ENCODE measurements around the gene TMEM30A. TPM values are rescaled to one million over a fixed set of nuclear protein-coding genes. Genes with fewer than 3 reads are reported as not detected.

The TMEM30A gene
- total RNA-seq, 3 donors from 2014 or later = 79.6 to 84.2 (median 79.7) TPM

DNA sequence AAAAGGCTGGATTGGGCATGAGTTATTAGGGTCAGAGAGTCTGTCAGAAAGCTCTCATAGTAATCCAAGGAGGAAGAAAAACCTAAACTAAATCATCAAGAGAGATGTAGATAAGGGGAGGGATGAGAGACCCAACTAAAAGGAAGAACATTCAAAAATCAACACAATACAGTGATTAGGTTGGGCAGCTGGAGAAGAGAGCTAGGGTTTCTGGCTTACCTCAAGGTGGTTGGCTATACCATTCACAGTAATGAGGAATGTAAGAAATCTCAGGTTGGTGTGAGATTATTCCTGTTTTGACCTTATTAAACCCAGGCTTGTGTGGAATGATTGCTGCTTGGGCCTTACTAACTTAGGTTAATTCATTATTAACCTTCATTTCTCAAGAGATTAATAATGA lies 34.8 kb downstream of the TMEM30A start:
- H3K27ac ChIP-seq = no peak overlapping the region
- H3K4me1 ChIP-seq = no peaks in the 10 kb centered on the region
- H3K27me3 ChIP-seq = no peaks in the 10 kb centered on the region
- H3K9me3 ChIP-seq = no peaks in the 10 kb centered on the region
- TF ChIP-seq, protein P1, sequence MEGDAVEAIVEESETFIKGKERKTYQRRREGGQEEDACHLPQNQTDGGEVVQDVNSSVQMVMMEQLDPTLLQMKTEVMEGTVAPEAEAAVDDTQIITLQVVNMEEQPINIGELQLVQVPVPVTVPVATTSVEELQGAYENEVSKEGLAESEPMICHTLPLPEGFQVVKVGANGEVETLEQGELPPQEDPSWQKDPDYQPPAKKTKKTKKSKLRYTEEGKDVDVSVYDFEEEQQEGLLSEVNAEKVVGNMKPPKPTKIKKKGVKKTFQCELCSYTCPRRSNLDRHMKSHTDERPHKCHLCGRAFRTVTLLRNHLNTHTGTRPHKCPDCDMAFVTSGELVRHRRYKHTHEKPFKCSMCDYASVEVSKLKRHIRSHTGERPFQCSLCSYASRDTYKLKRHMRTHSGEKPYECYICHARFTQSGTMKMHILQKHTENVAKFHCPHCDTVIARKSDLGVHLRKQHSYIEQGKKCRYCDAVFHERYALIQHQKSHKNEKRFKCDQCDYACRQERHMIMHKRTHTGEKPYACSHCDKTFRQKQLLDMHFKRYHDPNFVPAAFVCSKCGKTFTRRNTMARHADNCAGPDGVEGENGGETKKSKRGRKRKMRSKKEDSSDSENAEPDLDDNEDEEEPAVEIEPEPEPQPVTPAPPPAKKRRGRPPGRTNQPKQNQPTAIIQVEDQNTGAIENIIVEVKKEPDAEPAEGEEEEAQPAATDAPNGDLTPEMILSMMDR (IDR thresholded peaks at IDR 0.05) = no peak
- TF ChIP-seq POLR2A (IDR thresholded peaks at IDR 0.05) = no peak
- TF ChIP-seq POLR2AphosphoS5 (IDR thresholded peaks at IDR 0.05) = no peak
- H3K4me3 ChIP-seq = no peak overlapping the region
- DNase-seq (ENCODE audit: low spot score in 2 of 2) = no peak
- no peaks in the 10 kb centered on the region for H3K36me3 ChIP-seq
- intact Hi-C loops (cut with DNase I; ENCODE audit: low total_unique reads) = no loop called here

DNA sequence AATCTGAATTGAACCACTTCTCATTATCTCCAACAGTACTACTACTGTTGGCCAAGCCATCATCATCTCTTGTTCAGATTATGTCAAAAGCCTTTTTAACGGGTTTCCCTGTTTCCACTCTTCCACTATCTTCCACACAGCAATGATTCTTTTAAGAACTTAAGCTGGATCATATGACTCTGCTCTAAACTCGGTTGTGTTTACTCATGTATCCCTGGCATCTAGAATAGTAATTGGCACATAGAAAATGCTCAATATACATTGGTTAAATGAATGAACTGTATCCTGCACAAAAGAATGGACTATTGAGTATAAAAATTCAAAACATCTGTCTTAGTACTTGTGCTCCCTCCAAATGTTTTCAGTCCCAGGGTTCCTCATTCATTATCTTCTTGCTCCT lies 38.2 kb downstream of the TMEM30A start:
- TF ChIP-seq POLR2A (IDR thresholded peaks at IDR 0.05) = no peak
- TF ChIP-seq, protein P1 (IDR thresholded peaks at IDR 0.05) = no peak
- no peak for TF ChIP-seq POLR2AphosphoS5 (IDR thresholded peaks at IDR 0.05)
- intact Hi-C loops (cut with DNase I; ENCODE audit: low total_unique reads) = no loop called here
- no peaks in the 10 kb centered on the region for H3K27me3 ChIP-seq
- H3K4me3 ChIP-seq = no peak overlapping the region
- no peaks in the 10 kb centered on the region for H3K9me3 ChIP-seq
- H3K4me1 ChIP-seq = no peaks in the 10 kb centered on the region
- no peak for DNase-seq (ENCODE audit: low spot score in 2 of 2)
- H3K27ac ChIP-seq = no peak overlapping the region
- H3K36me3 ChIP-seq = no peaks in the 10 kb centered on the region

DNA sequence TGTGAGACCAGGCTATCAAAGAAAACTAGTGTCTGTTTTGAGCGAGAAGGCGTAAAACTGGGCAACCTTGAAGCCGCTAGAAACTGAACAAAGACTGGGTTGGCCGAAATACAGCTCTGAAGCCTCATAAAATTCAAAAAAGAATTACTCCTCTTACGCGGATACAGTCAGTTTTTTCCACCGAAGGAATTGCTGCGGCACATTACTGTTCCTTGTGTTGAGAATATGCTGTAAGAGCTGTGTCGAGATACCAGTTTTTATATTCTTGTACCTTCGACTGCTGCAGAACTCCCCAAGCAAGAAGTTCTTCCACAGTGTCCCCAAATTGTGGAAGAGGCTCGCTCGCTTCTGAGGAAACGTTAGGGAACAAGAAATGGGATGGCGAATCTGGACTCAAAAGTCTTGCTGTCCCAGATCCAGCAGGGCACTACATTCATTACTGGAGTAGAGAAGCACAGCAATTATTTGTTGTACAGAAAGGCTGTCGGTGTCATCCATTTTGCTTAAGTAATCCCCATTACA lies 40.5 kb downstream of the TMEM30A start:
- no peak for DNase-seq (ENCODE audit: low spot score in 2 of 2)
- intact Hi-C loops (cut with DNase I; ENCODE audit: low total_unique reads) = no loop called here
- H3K4me1 ChIP-seq = no peaks in the 10 kb centered on the region
- H3K9me3 ChIP-seq = no peaks in the 10 kb centered on the region
- peak overlapping the region; percentile 72 to 89 (median 83) for H3K4me3 ChIP-seq
- peak overlapping the region; percentile 95 to 96 for H3K27ac ChIP-seq
- TF ChIP-seq POLR2A (IDR thresholded peaks at IDR 0.05) (no peak), POLR2AphosphoS5 (IDR thresholded peaks at IDR 0.05) (no peak)
- TF ChIP-seq, protein P1 (IDR thresholded peaks at IDR 0.05) = no peak
- no peaks in the 10 kb centered on the region for H3K27me3 ChIP-seq
- peaks cover 3% of the 10 kb centered on the region for H3K36me3 ChIP-seq

DNA sequence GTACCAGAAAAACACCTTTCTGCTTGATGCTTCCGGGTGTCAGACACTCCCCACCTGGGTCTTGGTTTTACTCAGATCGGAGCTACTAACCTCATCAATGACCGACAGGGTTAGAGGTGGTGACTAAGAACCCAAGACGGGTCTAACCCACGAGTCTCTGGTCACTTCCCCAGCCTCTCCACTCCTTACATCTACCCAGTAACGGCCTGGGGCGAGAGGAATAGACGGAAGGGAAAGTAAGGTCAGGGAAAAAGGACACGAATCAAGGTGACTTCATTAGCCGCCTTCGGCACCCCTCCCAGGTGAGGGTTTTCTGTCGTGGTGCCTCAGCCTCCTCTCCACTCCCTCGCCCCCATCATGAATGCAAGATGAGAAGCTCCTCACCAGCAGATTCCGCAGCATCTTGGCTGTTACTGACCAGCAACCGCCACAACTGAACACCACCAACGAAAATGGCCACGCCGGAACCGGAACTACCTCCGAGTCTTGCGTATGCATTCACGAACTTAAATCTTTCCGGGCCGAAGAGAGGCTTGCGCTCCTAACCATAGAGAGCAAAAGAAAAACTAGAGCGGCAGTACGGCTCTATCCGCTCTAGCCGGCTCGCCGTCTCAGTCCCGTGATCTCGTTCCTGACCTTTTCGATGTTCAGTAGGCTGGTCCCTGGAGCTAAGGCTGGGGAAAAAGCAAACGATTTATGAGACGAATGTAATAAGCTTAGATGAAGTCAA lies 41.1 kb downstream of the TMEM30A start, which contains the start of gene COX7A2:
TSS of gene COX7A2 (minus strand) at position 469 of the 730 bp plus-strand sequence. CDS start at position 402, 67 bp downstream.
- intact Hi-C loops (cut with DNase I; ENCODE audit: low total_unique reads) = no loop called here
- Histone ChIP-seq H3K27me3 (no peaks in the 10 kb centered on the region), H3K27ac (peak within 1 kb of the TSS; percentile 95 to 96), H3K9me3 (no peaks in the 10 kb centered on the region), H3K4me3 (peak within 1 kb of the TSS; percentile 72 to 89 (median 83)), H3K36me3 (peaks cover 3% of the 10 kb centered on the region), H3K4me1 (no peaks in the 10 kb centered on the region)
- peak; percentile 89 to 90 for DNase-seq (ENCODE audit: low spot score in 2 of 2)
- TF ChIP-seq POLR2AphosphoS5 (IDR thresholded peaks at IDR 0.05) = peak; percentile 91 to 99 (median 93)
- TF ChIP-seq POLR2A (IDR thresholded peaks at IDR 0.05) = peak; percentile 90
- TF ChIP-seq, protein P1 (IDR thresholded peaks at IDR 0.05) = no peak

DNA sequence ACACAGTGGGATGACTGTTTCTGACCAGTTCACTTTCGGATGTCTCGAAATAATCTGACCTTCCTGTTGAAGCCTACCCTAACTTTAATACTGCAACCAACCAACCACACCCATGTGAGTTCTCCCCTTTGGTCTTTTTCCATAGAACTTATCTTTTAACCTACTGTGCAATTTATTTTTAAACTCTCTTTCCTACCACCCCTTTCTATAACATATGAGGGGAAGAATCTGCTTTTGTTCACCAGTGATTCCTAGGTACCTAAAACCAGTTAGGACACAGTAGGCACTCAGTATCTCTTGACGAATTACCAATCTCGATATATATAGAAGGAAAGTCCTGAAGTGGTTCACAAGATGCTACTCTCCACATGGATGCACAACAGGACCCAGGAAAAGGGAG lies 48.0 kb downstream of the TMEM30A start:
- H3K9me3 ChIP-seq = no peaks in the 10 kb centered on the region
- peaks cover 3% of the 10 kb centered on the region for H3K36me3 ChIP-seq
- no peaks in the 10 kb centered on the region for H3K4me1 ChIP-seq
- no peak overlapping the region for H3K4me3 ChIP-seq
- no peaks in the 10 kb centered on the region for H3K27me3 ChIP-seq
- intact Hi-C loops (cut with DNase I; ENCODE audit: low total_unique reads) = no loop called here
- no peak for TF ChIP-seq POLR2A (IDR thresholded peaks at IDR 0.05)
- TF ChIP-seq POLR2AphosphoS5 (IDR thresholded peaks at IDR 0.05) = no peak
- TF ChIP-seq, protein P1 (IDR thresholded peaks at IDR 0.05) = no peak
- DNase-seq (ENCODE audit: low spot score in 2 of 2) = no peak
- no peak overlapping the region for H3K27ac ChIP-seq
